Epidermal melanocyte (primary cell): ENCODE data around the gene MOB3B.

ENCODE experiments used
- DNase-seq: peaks from one replicate; pipeline ENCODE4 v3.0.0; 2011; ENCODE audit warnings: low spot score; ENCODE audit not compliant: insufficient read length

Gene MOB3B

GRCh38 chr9:27529316-27530278, at the start of gene MOB3B:
MOB3B (minus strand) TSS chr9:27529814; CDS start chr9:27455550, 74,264 bp downstream.
- peak; percentile 70 for DNase-seq

GRCh38 chr9:27573634-27574590, 44.3 kb upstream of the MOB3B start:
- peak; percentile 86 for DNase-seq

GRCh38 chr9:27572918-27573633, 43.5 kb upstream of the MOB3B start, which contains the start of gene C9orf72:
C9orf72 (minus strand) TSS chr9:27573481; CDS start chr9:27567120, 6,361 bp downstream.
- peak; percentile 32 for DNase-seq

DNA sequence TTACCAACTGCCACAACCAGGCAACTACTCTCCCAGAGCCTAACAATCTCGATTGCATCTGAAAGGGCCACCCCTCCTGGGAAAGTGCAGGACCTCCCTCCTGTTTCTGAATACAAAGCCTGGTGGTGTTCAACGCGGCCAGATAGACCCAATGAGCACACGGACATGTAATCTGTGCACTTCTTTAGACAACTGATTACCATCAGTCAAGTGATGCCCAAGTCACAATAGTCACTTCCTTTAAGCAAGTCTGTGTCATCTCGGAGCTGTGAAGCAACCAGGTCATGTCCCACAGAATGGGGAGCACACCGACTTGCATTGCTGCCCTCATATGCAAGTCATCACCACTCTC, 42.9 kb upstream of the MOB3B start:
- no peak for DNase-seq

GRCh38 chr9:27572061-27572460, 42.4 kb upstream of the MOB3B start:
- DNase-seq: no peak

DNA sequence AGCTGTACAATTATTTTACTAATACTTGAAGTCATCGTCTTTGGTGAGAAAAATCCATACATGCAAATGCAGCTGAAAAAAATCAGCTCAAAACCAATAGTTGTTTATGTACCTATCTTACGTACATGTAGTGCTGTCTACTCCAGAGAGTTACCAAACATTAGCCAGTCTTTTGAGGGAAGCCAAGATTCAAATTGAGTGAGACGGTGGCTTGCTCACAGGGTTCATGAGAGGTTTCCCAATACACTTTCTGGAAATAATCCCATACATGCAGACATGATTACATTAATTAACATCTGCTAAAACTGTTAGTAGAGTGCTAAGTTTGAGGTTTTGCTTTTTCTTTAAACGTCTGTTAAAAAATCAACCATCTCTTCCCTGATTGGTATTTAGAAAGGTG, 41.4 kb upstream of the MOB3B start:
- no peak for DNase-seq

- DNase-seq: no peak
These were observed 39.8 kb upstream of the MOB3B start for GRCh38 chr9:27569406-27569805.

DNA sequence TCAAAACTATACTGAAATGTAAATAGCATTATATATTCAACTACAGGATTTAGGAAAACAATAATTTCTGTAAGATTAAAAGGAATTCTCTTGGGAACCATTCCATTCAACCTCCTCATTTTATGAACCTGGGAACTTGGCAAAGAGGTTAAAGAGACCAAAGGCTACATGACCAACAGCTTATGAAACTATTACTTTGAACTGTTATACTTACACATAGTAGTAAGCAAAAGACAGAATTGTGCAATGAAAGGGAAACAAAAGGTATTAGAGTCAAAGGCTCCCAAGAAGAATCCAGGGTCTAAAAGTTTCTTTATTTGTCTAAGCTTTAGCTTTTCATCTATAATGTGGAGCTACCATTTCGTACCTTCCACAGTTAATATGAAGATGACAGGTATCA, 36.5 kb upstream of the MOB3B start:
- no peak for DNase-seq

DNA sequence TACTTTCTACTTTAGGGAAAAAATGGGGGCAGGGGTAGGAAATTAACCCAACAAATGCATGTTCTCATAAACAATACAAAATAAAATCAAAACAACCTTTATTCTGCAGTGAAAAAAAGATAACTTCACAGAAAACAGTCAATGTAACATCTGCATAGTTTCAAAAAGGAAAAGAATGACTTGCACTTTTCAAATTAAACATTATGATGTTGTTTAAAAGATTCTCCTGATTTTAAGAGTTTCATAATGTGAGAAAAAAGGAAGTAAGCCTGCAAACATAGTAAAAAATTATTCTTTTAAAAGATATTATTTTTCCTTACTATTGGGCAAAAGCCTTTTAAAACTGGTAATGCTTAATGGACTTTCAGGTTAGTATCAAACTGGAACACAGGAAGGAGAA, 36.1 kb upstream of the MOB3B start:
- DNase-seq: no peak

- no peak for DNase-seq
These were observed 35.1 kb upstream of the MOB3B start for GRCh38 chr9:27564670-27565069.

GRCh38 chr9:27563738-27564430, 34.3 kb upstream of the MOB3B start:
- DNase-seq: no peak

DNA sequence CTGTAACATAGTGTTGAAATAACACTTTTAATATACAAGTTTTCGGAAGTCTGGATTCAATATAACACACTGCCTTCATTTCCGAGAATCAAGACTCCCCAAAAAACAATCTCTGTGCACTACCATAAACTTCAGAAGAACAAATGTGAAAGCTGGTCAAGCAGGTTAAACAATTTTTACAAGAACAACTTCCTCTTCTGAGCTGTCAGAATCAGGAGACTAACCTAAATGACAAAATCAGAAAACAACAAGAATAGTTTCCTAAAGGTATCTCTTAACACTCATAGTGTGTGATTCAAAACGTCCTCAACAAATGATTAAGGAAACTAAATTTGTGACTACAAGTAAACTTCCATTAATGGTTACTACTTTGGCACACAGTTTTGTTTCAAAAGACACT, 32.1 kb upstream of the MOB3B start:
- DNase-seq: no peak

- DNase-seq: no peak
These were observed 30.8 kb upstream of the MOB3B start for GRCh38 chr9:27560457-27560856.

- no peak for DNase-seq
These were observed 28.7 kb upstream of the MOB3B start for GRCh38 chr9:27558307-27558706.

GRCh38 chr9:27556470-27556869, 26.9 kb upstream of the MOB3B start:
- DNase-seq: no peak

- no peak for DNase-seq
These were observed 25.1 kb upstream of the MOB3B start for GRCh38 chr9:27554712-27555111.

- DNase-seq: no peak
These were observed 19.7 kb upstream of the MOB3B start for GRCh38 chr9:27549196-27549755.

DNA sequence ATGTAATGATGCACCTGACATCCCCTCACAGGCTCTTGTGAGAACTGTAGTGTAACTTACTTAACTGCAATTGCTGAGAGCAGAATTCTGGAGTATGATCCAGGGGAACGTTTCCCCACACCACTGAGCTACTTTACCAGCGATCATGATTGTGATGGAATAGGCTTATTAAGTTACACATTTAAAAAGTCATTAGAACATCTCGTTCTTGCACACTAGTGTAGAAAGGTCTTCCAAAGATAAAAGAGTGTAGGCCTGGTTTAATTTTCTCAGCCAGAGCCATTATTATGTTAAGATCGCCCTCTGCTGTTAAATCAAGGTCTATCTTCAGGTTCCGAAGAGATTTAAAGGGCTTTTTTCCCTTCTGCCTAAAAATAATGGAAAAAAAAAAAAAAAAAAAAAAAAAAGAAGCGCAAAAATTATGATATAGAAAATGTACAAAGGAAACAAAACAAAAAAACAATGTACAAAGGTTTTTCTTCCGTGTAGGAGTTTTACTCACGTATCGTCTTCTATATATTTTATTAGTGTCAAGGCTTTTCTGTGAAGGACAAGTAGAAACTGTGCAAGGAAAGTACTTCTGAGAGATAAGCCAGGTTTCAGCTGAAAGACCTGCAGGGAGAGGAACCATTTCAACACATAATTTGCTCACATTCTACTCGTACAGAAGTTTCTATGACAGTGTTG, 18.6 kb upstream of the MOB3B start:
- DNase-seq: no peak

- DNase-seq: no peak
These were observed 15.9 kb upstream of the MOB3B start for GRCh38 chr9:27545471-27545870.

- no peak for DNase-seq
These were observed 12.9 kb upstream of the MOB3B start for GRCh38 chr9:27542508-27542907.
